Amniotic stem cell (primary cell): ENCODE data around the gene GAL3ST1.
"Not testable (repeated sequence)": the region's sequence is repeated elsewhere in the genome, so short reads cannot be mapped to it uniquely, and the experiment has no call there.

Experiments used
- DNase-seq: peaks from one replicate; lab custom pipeline; 2025; lab: John Stamatoyannopoulos, UW

GAL3ST1 gene

GRCh38 chr22:30574095-30574981 lies at the start of gene GAL3ST1:
Gene GAL3ST1 (minus strand): TSS chr22:30574665. CDS start chr22:30557392, 17,273 bp downstream.
- DNase-seq, result no peak

GRCh38 chr22:30619909-30620308 lies 45.4 kb upstream of the GAL3ST1 start:
- not testable (repeated sequence) for DNase-seq

- DNase-seq, result no peak
Observed at GRCh38 chr22:30617819-30618218, 43.4 kb upstream of the GAL3ST1 start.

GRCh38 chr22:30615543-30615954 lies 41.1 kb upstream of the GAL3ST1 start:
- DNase-seq, result no peak

- no peak for DNase-seq
Observed at GRCh38 chr22:30614879-30615278, 40.4 kb upstream of the GAL3ST1 start.

GRCh38 chr22:30614268-30614667 lies 39.8 kb upstream of the GAL3ST1 start:
- no peak for DNase-seq

GRCh38 chr22:30612789-30613188 lies 38.3 kb upstream of the GAL3ST1 start:
- DNase-seq, result no peak

- no peak for DNase-seq
Observed at GRCh38 chr22:30611197-30611596, 36.7 kb upstream of the GAL3ST1 start.

GRCh38 chr22:30610299-30610698 lies 35.8 kb upstream of the GAL3ST1 start:
- DNase-seq, result no peak

GRCh38 chr22:30609260-30610185 lies 35.1 kb upstream of the GAL3ST1 start:
- DNase-seq, result peak; percentile 60

- DNase-seq, result no peak
Observed at GRCh38 chr22:30607939-30608338, 33.5 kb upstream of the GAL3ST1 start.

- no peak for DNase-seq
Observed at GRCh38 chr22:30607300-30607930, 33.0 kb upstream of the GAL3ST1 start.

- no peak for DNase-seq
Observed at GRCh38 chr22:30606455-30607299, 32.2 kb upstream of the GAL3ST1 start, which contains the start of gene TCN2. Gene TCN2 (plus strand): TSS chr22:30607174. CDS start chr22:30607332, 158 bp downstream.

GRCh38 chr22:30605449-30606110 lies 31.1 kb upstream of the GAL3ST1 start:
- no peak for DNase-seq

- no peak for DNase-seq
Observed at GRCh38 chr22:30604723-30605122, 30.3 kb upstream of the GAL3ST1 start.

GRCh38 chr22:30603801-30604200 lies 29.3 kb upstream of the GAL3ST1 start:
- DNase-seq, result no peak

GRCh38 chr22:30602049-30602448 lies 27.6 kb upstream of the GAL3ST1 start:
- no peak for DNase-seq

- DNase-seq, result no peak
Observed at GRCh38 chr22:30601464-30601863, 27.0 kb upstream of the GAL3ST1 start.

- DNase-seq, result no peak
Observed at GRCh38 chr22:30600921-30601320, 26.5 kb upstream of the GAL3ST1 start.

GRCh38 chr22:30598986-30599385 lies 24.5 kb upstream of the GAL3ST1 start:
- no peak for DNase-seq

GRCh38 chr22:30596886-30597285 lies 22.4 kb upstream of the GAL3ST1 start:
- no peak for DNase-seq
